Smooth muscle cell (in vitro differentiated cells): ENCODE measurements around the gene ART4. TPM values are rescaled to one million over a fixed set of nuclear protein-coding genes. Genes with fewer than 3 reads are reported as not detected.

ENCODE experiments used
- DNase-seq: peaks from one replicate; lab custom pipeline; 2025; ENCODE audit not compliant: unreplicated experiment; lab: John Stamatoyannopoulos, UW
- H2AFZ ChIP-seq: fragments of 200-600 bp; sonication (generic); 2 replicates; pipeline ENCODE4 v1.6.0; 2016; ENCODE audit warnings: antibody characterized with exemption, low read depth, mild to moderate bottlenecking
- H3F3A ChIP-seq: fragments of 200-600 bp; sonication (generic); 2 replicates; pipeline ENCODE4 v1.6.0; 2017; ENCODE audit warnings: antibody characterized with exemption, low read depth
- H3K27ac ChIP-seq: fragments of 200-600 bp; sonication (generic); 2 replicates; pipeline ENCODE4 v1.5.1; 2016; ENCODE audit warnings: low read depth, mild to moderate bottlenecking
- H3K27me3 ChIP-seq: fragments of 200-600 bp; sonication (generic); 2 replicates; pipeline ENCODE4 v1.6.1; 2016; ENCODE audit warnings: low read depth, mild to moderate bottlenecking
- H3K36me3 ChIP-seq: fragments of 200-600 bp; sonication (generic); 2 replicates; pipeline ENCODE4 v1.5.1; 2016; ENCODE audit warnings: low read depth
- H3K4me1 ChIP-seq: fragments of 200-600 bp; sonication (generic); 2 replicates; pipeline ENCODE4 v1.5.1; 2016; ENCODE audit warnings: low read depth
- H3K4me2 ChIP-seq: fragments of 200-600 bp; sonication (generic); 2 replicates; pipeline ENCODE4 v1.6.0; 2016; ENCODE audit warnings: mild to moderate bottlenecking
- H3K4me3 ChIP-seq: fragments of 200-600 bp; sonication (generic); 2 replicates; pipeline ENCODE4 v1.5.1; 2016; ENCODE audit warnings: mild to moderate bottlenecking
- H3K79me2 ChIP-seq: fragments of 200-600 bp; sonication (generic); 2 replicates; pipeline ENCODE4 v1.6.0; 2016; ENCODE audit warnings: low read depth, mild to moderate bottlenecking
- H3K9ac ChIP-seq: fragments of 200-600 bp; sonication (generic); 2 replicates; pipeline ENCODE4 v1.6.0; 2016; ENCODE audit warnings: low read depth
- H3K9me3 ChIP-seq: fragments of 200-600 bp; sonication (generic); replicated peaks from 2 replicates; pipeline ENCODE4 v1.5.1; 2016; ENCODE audit warnings: low read depth
- H4K20me1 ChIP-seq: fragments of 200-600 bp; sonication (generic); 2 replicates; pipeline ENCODE4 v1.6.0; 2016; ENCODE audit warnings: low read depth
- CTCF ChIP-seq: fragments of 200-600 bp; sonication (generic); IDR thresholded peaks from 2 replicates; pipeline ENCODE4 v1.5.1; 2017; ENCODE audit warnings: borderline replicate concordance, mild to moderate bottlenecking, antibody characterized with exemption; ENCODE audit not compliant: insufficient read depth, poor library complexity, severe bottlenecking
- WGBS: methylation state at CpG from one replicate; pipeline ENCODE4 v1.1.7; 2016; ENCODE audit warnings: low lambda C conversion rate; 5-methylcytosine and 5-hydroxymethylcytosine counted together
- polyA plus RNA-seq: library from polyadenylated mRNA; unstranded; fragments of >200 nt; fragmentation: Nextera tagmentation; extraction: Ambion mirVana; gene quantifications from 2 replicates; pipeline ENCODE4 v1.2.1, GENCODE V29; 2016
- total RNA-seq: library from RNA; depleted of rRNA; stranded (reverse); fragments of >200 nt; gene quantifications from 2 replicates; pipeline ENCODE4 v1.2.3, GENCODE V29; 2014

ART4 gene
- total and polyA plus RNA-seq, 2 experiments from 2014 or later: 1.7 to 9.0 TPM

- H3K9ac ChIP-seq: no peak overlapping the region
- 89% methylated on average over 6 of the region's 6 CpGs for WGBS
- no peak for TF ChIP-seq CTCF
- H2AFZ ChIP-seq: no peak overlapping the region
- no peaks in the 10 kb centered on the region for H3K79me2 ChIP-seq
- H3K4me1 ChIP-seq: peaks cover 11% of the 10 kb centered on the region
- DNase-seq: no peak
- H3K4me3 ChIP-seq: no peak overlapping the region
- no peaks in the 10 kb centered on the region for H4K20me1 ChIP-seq
- no peaks in the 10 kb centered on the region for H3K36me3 ChIP-seq
- H3F3A ChIP-seq: peaks cover 10% of the 10 kb centered on the region
- H3K27ac ChIP-seq: no peak overlapping the region
- no peak overlapping the region for H3K4me2 ChIP-seq
- H3K9me3 ChIP-seq: no peaks in the 10 kb centered on the region
- no peaks in the 10 kb centered on the region for H3K27me3 ChIP-seq
Observed at GRCh38 chr12:14886271-14886670, 42.9 kb upstream of the ART4 start.

GRCh38 chr12:14885718-14886221, 42.4 kb upstream of the ART4 start, which contains the start of gene MGP:
MGP (minus strand) TSS chr12:14885854; CDS start chr12:14885791, 63 bp downstream.
- H3K4me1 ChIP-seq: peaks cover 11% of the 10 kb centered on the region
- peak within 1 kb of the TSS; percentile 70 for H3K27ac ChIP-seq
- DNase-seq: no peak
- peak within 1 kb of the TSS; percentile 83 for H3K4me2 ChIP-seq
- H3K9ac ChIP-seq: peak within 1 kb of the TSS; percentile 47
- no peak for TF ChIP-seq CTCF
- WGBS: 69% methylated on average over 6 of the region's 6 CpGs
- H3K9me3 ChIP-seq: no peaks in the 10 kb centered on the region
- peaks cover 10% of the 10 kb centered on the region for H3F3A ChIP-seq
- H3K36me3 ChIP-seq: no peaks in the 10 kb centered on the region
- peak within 1 kb of the TSS; percentile 54 for H2AFZ ChIP-seq
- peak within 1 kb of the TSS; percentile 47 for H3K4me3 ChIP-seq
- no peaks in the 10 kb centered on the region for H4K20me1 ChIP-seq
- H3K79me2 ChIP-seq: no peaks in the 10 kb centered on the region
- no peaks in the 10 kb centered on the region for H3K27me3 ChIP-seq

GRCh38 chr12:14884458-14884878, 41.1 kb upstream of the ART4 start:
- H2AFZ ChIP-seq: peak overlapping the region; percentile 42
- H3K36me3 ChIP-seq: no peaks in the 10 kb centered on the region
- peak overlapping the region; percentile 47 for H3K9ac ChIP-seq
- no peaks in the 10 kb centered on the region for H3K9me3 ChIP-seq
- TF ChIP-seq CTCF: no peak
- no peaks in the 10 kb centered on the region for H3K79me2 ChIP-seq
- peaks cover 11% of the 10 kb centered on the region for H3K4me1 ChIP-seq
- H3K4me3 ChIP-seq: peak overlapping the region; percentile 47
- H3K27ac ChIP-seq: peak overlapping the region; percentile 70
- H4K20me1 ChIP-seq: no peaks in the 10 kb centered on the region
- WGBS: 26% methylated on average over 5 of the region's 5 CpGs
- H3K4me2 ChIP-seq: peak overlapping the region; percentile 83
- H3K27me3 ChIP-seq: no peaks in the 10 kb centered on the region
- peaks cover 10% of the 10 kb centered on the region for H3F3A ChIP-seq
- DNase-seq: peak; percentile 18

- peak overlapping the region; percentile 83 for H3K4me2 ChIP-seq
- H3F3A ChIP-seq: peaks cover 10% of the 10 kb centered on the region
- no peaks in the 10 kb centered on the region for H4K20me1 ChIP-seq
- H3K4me3 ChIP-seq: peak overlapping the region; percentile 47
- peak overlapping the region; percentile 47 for H3K9ac ChIP-seq
- H3K27me3 ChIP-seq: no peaks in the 10 kb centered on the region
- no peaks in the 10 kb centered on the region for H3K36me3 ChIP-seq
- H3K27ac ChIP-seq: peak overlapping the region; percentile 70
- no peak for DNase-seq
- H2AFZ ChIP-seq: peak overlapping the region; percentile 42
- 60% methylated on average over 10 of the region's 10 CpGs for WGBS
- no peak for TF ChIP-seq CTCF
- no peaks in the 10 kb centered on the region for H3K9me3 ChIP-seq
- peaks cover 11% of the 10 kb centered on the region for H3K4me1 ChIP-seq
- H3K79me2 ChIP-seq: no peaks in the 10 kb centered on the region
Observed at GRCh38 chr12:14883686-14884085, 40.4 kb upstream of the ART4 start.
